ENCODE measurements around the gene PBX2.

GRCh38 chr6:32224696-32225095 lies 34.7 kb upstream of the PBX2 start:
- TF ChIP-seq EZH2 (IDR thresholded peaks at IDR 0.05), result no peak
- TF ChIP-seq POLR2AphosphoS5 (IDR thresholded peaks at IDR 0.05; ENCODE audit: borderline replicate concordance, low read depth, low read length), result no peak

Measured in SK-N-MC (cell line).